ENCODE measurements around the gene RYR3. TPM values are rescaled to one million over a fixed set of nuclear protein-coding genes. Genes with fewer than 3 reads are reported as not detected.

RYR3 gene
- total and polyA plus RNA-seq, 2 of the 13 experiments (the other 11 are each of a cell fraction or from before 2014, with no cell fraction given) = not detected

- no peaks in the 10 kb centered on the region; a peak in 1 of 5 replicates for H3K27me3 ChIP-seq (ENCODE audit: control insufficient read depth in 1 of 2, insufficient read depth in 2 of 2, low read length in 2 of 2)
Measured at GRCh38 chr15:33780011-33780768, 469.4 kb downstream of the RYR3 start.

More at GRCh38 chr15:33780011-33780768, 469.4 kb downstream of the RYR3 start:
- TF ChIP-seq, protein P1, sequence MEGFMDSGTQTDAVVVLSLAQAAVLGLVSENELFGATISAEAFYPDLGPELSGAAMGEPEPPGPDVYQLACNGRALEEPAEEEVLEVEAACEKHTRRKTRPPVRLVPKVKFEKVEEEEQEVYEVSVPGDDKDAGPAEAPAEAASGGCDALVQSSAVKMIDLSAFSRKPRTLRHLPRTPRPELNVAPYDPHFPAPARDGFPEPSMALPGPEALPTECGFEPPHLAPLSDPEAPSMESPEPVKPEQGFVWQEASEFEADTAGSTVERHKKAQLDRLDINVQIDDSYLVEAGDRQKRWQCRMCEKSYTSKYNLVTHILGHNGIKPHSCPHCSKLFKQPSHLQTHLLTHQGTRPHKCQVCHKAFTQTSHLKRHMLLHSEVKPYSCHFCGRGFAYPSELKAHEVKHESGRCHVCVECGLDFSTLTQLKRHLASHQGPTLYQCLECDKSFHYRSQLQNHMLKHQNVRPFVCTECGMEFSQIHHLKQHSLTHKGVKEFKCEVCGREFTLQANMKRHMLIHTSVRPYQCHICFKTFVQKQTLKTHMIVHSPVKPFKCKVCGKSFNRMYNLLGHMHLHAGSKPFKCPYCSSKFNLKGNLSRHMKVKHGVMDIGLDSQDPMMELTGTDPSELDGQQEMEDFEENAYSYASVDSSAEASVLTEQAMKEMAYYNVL (CRISPR knock-in tag; IDR thresholded peaks at IDR 0.05; ENCODE audit: borderline replicate concordance) = no peak
- TF ChIP-seq ZNF180 (CRISPR knock-in tag; IDR thresholded peaks at IDR 0.05; ENCODE audit: borderline replicate concordance, low read depth) (no peak), DNMT1 (CRISPR knock-in tag; IDR thresholded peaks at IDR 0.05) (no peak), NFE2 (CRISPR knock-in tag; IDR thresholded peaks at IDR 0.05) (no peak), ZNF281 (CRISPR knock-in tag; IDR thresholded peaks at IDR 0.05; ENCODE audit: borderline replicate concordance) (no peak), ETV5 (CRISPR knock-in tag; IDR thresholded peaks at IDR 0.05; ENCODE audit: borderline replicate concordance) (no peak), RFXANK (CRISPR knock-in tag; IDR thresholded peaks at IDR 0.05) (no peak), ZFYVE20 (CRISPR knock-in tag; IDR thresholded peaks at IDR 0.05; ENCODE audit: borderline replicate concordance, low read depth) (no peak), SMAD9 (CRISPR knock-in tag; IDR thresholded peaks at IDR 0.05) (no peak), ZNF775 (CRISPR knock-in tag; IDR thresholded peaks at IDR 0.05; ENCODE audit: borderline replicate concordance) (no peak), POLR2G (IDR thresholded peaks at IDR 0.05; ENCODE audit: low read depth, low read length) (no peak), HOXA9 (CRISPR knock-in tag; IDR thresholded peaks at IDR 0.05; ENCODE audit: borderline replicate concordance) (no peak), MLLT10 (CRISPR knock-in tag; IDR thresholded peaks at IDR 0.05) (no peak)
- no peak overlapping the region for H3K4me2 ChIP-seq (ENCODE audit: low read depth, low read length)
- intact Hi-C loops (cut with micrococcal nuclease; ENCODE audit: unreplicated experiment) (no loop called here), in situ Hi-C loops (cut with HindIII; ENCODE audit: extremely low pct_ligation_motif_present, low pct_unique_long_range_greater_than_20kb) (no loop called here)
- no peaks in the 10 kb centered on the region for H4K20me1 ChIP-seq (ENCODE audit: insufficient read depth, low read length)
- no peaks in the 10 kb centered on the region for H3K9me3 ChIP-seq (ENCODE audit: low read length)
- BruUV-seq (replicated peaks) = no TSS peak
- H3K36me3 ChIP-seq (replicated peaks in 1 of 2; ENCODE audit: control insufficient read depth in 1 of 2, insufficient read depth in 2 of 2, low read length in 2 of 2) = no peaks in the 10 kb centered on the region
- H3K27ac ChIP-seq (ENCODE audit: extremely low read length, insufficient read depth, low read length) = no peak overlapping the region
- no peak overlapping the region for H3K9ac ChIP-seq (ENCODE audit: insufficient read depth, low read depth, low read length)
- no peaks in the 10 kb centered on the region for H3K79me2 ChIP-seq (ENCODE audit: insufficient read depth, low read length)
- H3K4me1 ChIP-seq (ENCODE audit: insufficient read depth, low read length) = no peaks in the 10 kb centered on the region
- ChIA-PET CTCF (ENCODE audit: low intra/inter-chr PET ratio, low total read pairs) (no interaction called here), POLR2A (no interaction called here)
- H2AFZ ChIP-seq (ENCODE audit: low read length) = no peak overlapping the region
- FAIRE-seq (no peak), DNase-seq (ENCODE audit: low spot score) (no peak), ATAC-seq (no peak)
- WGBS (ENCODE audit: low lambda C conversion rate) = 20% methylated on average over 2 of the region's 5 CpGs
- H3K4me3 ChIP-seq (replicated peaks in 1 of 3; ENCODE audit: insufficient read depth in 1 of 3, low read depth in 2 of 3, low read length in 3 of 3) = no peak overlapping the region

All from HepG2 (cell line).